A549 (cell line): ENCODE results near the gene ARSK. TPM values are rescaled to one million over a fixed set of nuclear protein-coding genes. Genes with fewer than 3 reads are reported as not detected.

ENCODE experiments used
- ATAC-seq, 2 experiments: fragments of 200-7000 bp in 1 of 2; fragments of >200 bp in 1 of 2; cut with Nextera tagmentation in 1 of 2; cut with Tn5 transposase in 1 of 2; 3 replicates each; pipeline versions ENCODE4 v1.8.0 to v1.9.1; 2018 to 2020; ENCODE audit warnings: mild to moderate bottlenecking in 1 of 2, moderate library complexity in 1 of 2
- CTCF ChIA-PET: fragments of 300-600 bp; sonication (Branson Sonifier 250); formaldehyde crosslinking; extraction: SDS; loops from one replicate; lab custom pipeline; 2021; ENCODE audit warnings: antibody characterized with exemption, inconsistent platforms; lab: Yijun Ruan, JAX
- POLR2A ChIA-PET: fragments of 350-600 bp; formaldehyde crosslinking; extraction: SDS; loops from one replicate; lab custom pipeline; 2021; ENCODE audit warnings: antibody characterized with exemption, inconsistent platforms; lab: Yijun Ruan, JAX
- DNase-seq, 2 experiments: peaks; one replicate each; pipeline versions ENCODE4 v3.0.0 to v3.0.0-alpha.2; 2011 to 2016; ENCODE audit warnings: low read depth in 1 of 2, low spot score in 1 of 2
- FAIRE-seq: peaks from 2 replicates; lab custom pipeline; 2011; peaks lifted over from hg19 to GRCh38; lab: Jason Lieb, UNC
- H3K27ac ChIP-seq, 2 experiments: fragments of >200 bp; sonication (Bioruptor Twin); formaldehyde crosslinking; 3 replicates each; pipeline ENCODE4 v1.5.1; 2016 to 2017
- H3K4me1 ChIP-seq: fragments of >200 bp; sonication (Bioruptor Twin); formaldehyde crosslinking; 3 replicates; pipeline ENCODE4 v1.6.1; 2016
- H3K4me2 ChIP-seq: fragments of >200 bp; sonication (Bioruptor Twin); formaldehyde crosslinking; 3 replicates; pipeline ENCODE4 v1.6.1; 2016
- H3K4me3 ChIP-seq: fragments of >200 bp; sonication (Bioruptor Twin); formaldehyde crosslinking; 3 replicates; pipeline ENCODE4 v1.5.1; 2016
- H3K9me3 ChIP-seq: fragments of >200 bp; sonication (Bioruptor Twin); formaldehyde crosslinking; 3 replicates; pipeline ENCODE4 v1.6.1; 2016
- ATOH8 ChIP-seq: fragments of 250-450 bp; sonication (Bioruptor Pico); IDR thresholded peaks from 2 replicates; pipeline ENCODE4 v1.5.0; 2020; ENCODE audit warnings: low read depth, mild to moderate bottlenecking, moderate library complexity
- CHD4 ChIP-seq: fragments of 200-600 bp; sonication (generic); IDR thresholded peaks from 2 replicates; pipeline ENCODE4 v1.6.1; 2016; ENCODE audit warnings: antibody characterized with exemption, mild to moderate bottlenecking, borderline replicate concordance
- CTCF ChIP-seq: fragments of >200 bp; sonication (Bioruptor Twin); formaldehyde crosslinking; IDR thresholded peaks from 3 replicates; pipeline ENCODE4 v1.5.1; 2016
- E2F6 ChIP-seq: IDR thresholded peaks from 2 replicates; pipeline ENCODE4 v1.6.1; 2012; ENCODE audit warnings: low read depth, borderline replicate concordance
- EHF ChIP-seq: fragments of 250-450 bp; sonication (Bioruptor Pico); IDR thresholded peaks from 2 replicates; pipeline ENCODE4 v1.5.0; 2020; ENCODE audit warnings: mild to moderate bottlenecking
- EP300 ChIP-seq, 2 experiments: fragments of >200 bp; sonication (Bioruptor Twin); formaldehyde crosslinking; IDR thresholded peaks; 2 replicates in 1 of 2; 3 replicates in 1 of 2; pipeline ENCODE4 v1.6.1; 2016 to 2017
- FOSL2 ChIP-seq, 2 experiments: fragments of 450-650 bp in 1 of 2; fragments of >200 bp in 1 of 2; sonication (Bioruptor Twin) in 1 of 2; formaldehyde crosslinking; IDR thresholded peaks; 2 replicates each; pipeline versions ENCODE4 v1.5.0 to v1.6.1; 2016 to 2020; ENCODE audit warnings: mild to moderate bottlenecking in 1 of 2, moderate library complexity in 1 of 2
- FOXS1 ChIP-seq: fragments of 250-450 bp; sonication (Bioruptor Pico); IDR thresholded peaks from 2 replicates; pipeline ENCODE4 v1.5.0; 2020; ENCODE audit warnings: mild to moderate bottlenecking, moderate library complexity
- GATA3 ChIP-seq: IDR thresholded peaks from 2 replicates; pipeline ENCODE4 v1.6.1; 2012; ENCODE audit warnings: borderline replicate concordance
- KDM1A ChIP-seq: fragments of 200-600 bp; sonication (generic); IDR thresholded peaks from 2 replicates; pipeline ENCODE4 v1.6.1; 2016; ENCODE audit warnings: low read depth, mild to moderate bottlenecking
- KDM5A ChIP-seq: fragments of 200-600 bp; sonication (generic); IDR thresholded peaks from 2 replicates; pipeline ENCODE4 v1.6.1; 2016; ENCODE audit warnings: antibody characterized with exemption, mild to moderate bottlenecking
- NPAS2 ChIP-seq: fragments of 250-450 bp; sonication (Bioruptor Pico); IDR thresholded peaks from 2 replicates; pipeline ENCODE4 v1.8.0; 2022; ENCODE audit warnings: mild to moderate bottlenecking, moderate library complexity, borderline replicate concordance
- NR3C1 ChIP-seq: fragments of >200 bp; sonication (Bioruptor Twin); formaldehyde crosslinking; IDR thresholded peaks from 3 replicates; pipeline ENCODE4 v1.6.1; 2017
- PHF8 ChIP-seq: fragments of 200-600 bp; sonication (generic); IDR thresholded peaks from 2 replicates; pipeline ENCODE4 v1.6.1; 2016; ENCODE audit warnings: low read depth, mild to moderate bottlenecking, antibody characterized with exemption, moderate library complexity, borderline replicate concordance
- RARB ChIP-seq: fragments of 250-450 bp; sonication (Bioruptor Pico); IDR thresholded peaks from 2 replicates; pipeline ENCODE4 v1.8.0; 2021; ENCODE audit warnings: mild to moderate bottlenecking, moderate library complexity
- RCOR1 ChIP-seq: fragments of 150-350 bp; IDR thresholded peaks from 2 replicates; pipeline ENCODE4 v1.6.1; 2014; ENCODE audit warnings: antibody characterized with exemption, low read length, low read depth
- RFX5 ChIP-seq: fragments of 450-650 bp; IDR thresholded peaks from 2 replicates; pipeline ENCODE4 v1.7.1; 2014; ENCODE audit warnings: antibody characterized with exemption, mild to moderate bottlenecking, moderate library complexity
- RNF2 ChIP-seq: fragments of 200-600 bp; sonication (generic); IDR thresholded peaks from 2 replicates; pipeline ENCODE4 v1.6.1; 2016; ENCODE audit warnings: low read depth, mild to moderate bottlenecking, antibody characterized with exemption, moderate library complexity, borderline replicate concordance
- SMC3 ChIP-seq: fragments of >200 bp; sonication (Bioruptor Twin); formaldehyde crosslinking; IDR thresholded peaks from 3 replicates; pipeline ENCODE4 v1.6.1; 2018; ENCODE audit warnings: inconsistent platforms
- SREBF2 ChIP-seq: fragments of 450-650 bp; IDR thresholded peaks from 2 replicates; pipeline ENCODE4 v1.6.1; 2014; ENCODE audit warnings: mild to moderate bottlenecking, moderate library complexity
- TP53 ChIP-seq: fragments of 250-450 bp; sonication (Bioruptor Pico); IDR thresholded peaks from 2 replicates; pipeline ENCODE4 v1.5.0; 2021; ENCODE audit warnings: mild to moderate bottlenecking, moderate library complexity
- ZSCAN20 ChIP-seq: fragments of 250-450 bp; sonication (Bioruptor Pico); IDR thresholded peaks from 2 replicates; pipeline ENCODE4 v1.8.0; 2022; ENCODE audit warnings: mild to moderate bottlenecking, moderate library complexity
- WGBS: methylation state at CpG from one replicate; pipeline ENCODE4 v1.1.6; 2017; ENCODE audit errors: missing lambda C conversion rate; 5-methylcytosine and 5-hydroxymethylcytosine counted together
- polyA plus RNA-seq, 4 experiments: library from polyadenylated mRNA; depleted of rRNA in 3 of 4; stranded (reverse); fragments of >200 nt; fragmentation: RNase III in 1 of 4; extraction: RNeasy Plus Mini Kit Qiagen cat#74134 plus additional on column Dnase treatment in 1 of 4; gene quantifications; 2 replicates in 3 of 4; 3 replicates in 1 of 4; pipeline ENCODE4 v1.2.3, GENCODE V29; 2011 to 2017
- TF ChIP-seq, protein P1 (sequence below): IDR thresholded peaks from 2 replicates; pipeline ENCODE4 v1.6.1; 2012

ARSK gene
- polyA plus RNA-seq, 2 of the 4 experiments (the other 2 are of a cell fraction) = 7.0 to 14.0 TPM

DNA sequence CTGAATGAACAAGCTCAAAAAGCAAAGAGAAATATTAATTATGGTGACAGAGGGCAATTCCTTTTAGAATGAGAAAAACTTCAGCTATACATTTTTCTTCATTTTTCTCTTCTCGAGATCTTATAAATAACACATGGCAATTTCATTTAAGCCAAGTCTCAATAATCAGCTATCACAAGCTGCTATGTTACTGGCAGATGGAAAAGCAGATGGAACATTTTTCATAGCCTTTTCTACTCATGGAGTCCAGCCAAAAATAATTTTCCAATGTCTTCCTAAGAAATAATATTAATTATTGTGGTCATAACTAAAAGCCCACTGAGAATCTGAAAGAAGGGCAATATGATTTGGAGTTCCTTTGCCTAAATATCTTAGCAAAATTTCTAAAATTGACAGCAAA, 35.8 kb upstream of the ARSK start (continued):
- TF ChIP-seq FOXS1 (no peak), E2F6 (no peak), SMC3 (no peak)

DNA sequence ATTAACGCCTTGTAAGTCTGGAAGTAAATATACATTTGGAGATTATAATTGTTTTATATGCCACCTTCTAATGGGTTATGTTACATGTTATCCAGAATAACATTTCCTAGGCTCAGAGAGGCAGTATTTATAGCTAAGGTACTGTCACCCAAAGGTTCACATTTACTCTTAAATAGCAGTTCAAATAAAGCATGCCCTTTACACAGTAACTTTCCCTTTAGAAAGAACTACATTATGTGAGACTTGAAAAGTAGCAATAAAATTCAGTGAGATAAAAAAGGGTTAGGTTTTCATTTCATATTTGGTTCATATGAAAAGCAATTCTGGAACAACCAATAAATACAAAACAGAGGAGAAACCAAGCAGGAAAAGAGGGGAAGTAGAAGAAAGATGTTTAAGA, 35.2 kb upstream of the ARSK start:
- ChIA-PET CTCF (no interaction called here), POLR2A (no interaction called here)
- DNase-seq (no peak), FAIRE-seq (no peak), ATAC-seq (no peak)
- Histone ChIP-seq H3K9me3 (no peaks in the 10 kb centered on the region), H3K4me3 (no peak overlapping the region), H3K27ac (no peak overlapping the region), H3K4me2 (no peak overlapping the region), H3K4me1 (no peaks in the 10 kb centered on the region)
- whole genome bisulfite sequencing = 87% methylated on average over 1 of the region's 1 CpG
- no peak for TF ChIP-seq FOSL2 (IDR thresholded peaks at IDR 0.05)
- no peak for TF ChIP-seq FOSL2 (CRISPR knock-in tag; IDR thresholded peaks at IDR 0.05)
- TF ChIP-seq CHD4 = no peak
- TF ChIP-seq FOXS1 = no peak
- no peak for TF ChIP-seq RCOR1
- TF ChIP-seq KDM5A = no peak

GRCh38 chr5:95520206-95520605, 34.7 kb upstream of the ARSK start:
- TF ChIP-seq, protein P1, sequence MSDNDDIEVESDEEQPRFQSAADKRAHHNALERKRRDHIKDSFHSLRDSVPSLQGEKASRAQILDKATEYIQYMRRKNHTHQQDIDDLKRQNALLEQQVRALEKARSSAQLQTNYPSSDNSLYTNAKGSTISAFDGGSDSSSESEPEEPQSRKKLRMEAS = no peak
- TF ChIP-seq, all 56 proteins: peak for 0
- H3K4me2 ChIP-seq = no peak overlapping the region
- DNase-seq (no peak), ATAC-seq (no peak), FAIRE-seq (no peak)
- H3K9me3 ChIP-seq = no peaks in the 10 kb centered on the region
- H3K4me1 ChIP-seq = no peaks in the 10 kb centered on the region
- WGBS = 86% methylated on average over 1 of the region's 1 CpG
- POLR2A ChIA-PET = no interaction called here
- CTCF ChIA-PET = no interaction called here
- no peak overlapping the region for H3K4me3 ChIP-seq
- H3K27ac ChIP-seq = no peak overlapping the region

DNA sequence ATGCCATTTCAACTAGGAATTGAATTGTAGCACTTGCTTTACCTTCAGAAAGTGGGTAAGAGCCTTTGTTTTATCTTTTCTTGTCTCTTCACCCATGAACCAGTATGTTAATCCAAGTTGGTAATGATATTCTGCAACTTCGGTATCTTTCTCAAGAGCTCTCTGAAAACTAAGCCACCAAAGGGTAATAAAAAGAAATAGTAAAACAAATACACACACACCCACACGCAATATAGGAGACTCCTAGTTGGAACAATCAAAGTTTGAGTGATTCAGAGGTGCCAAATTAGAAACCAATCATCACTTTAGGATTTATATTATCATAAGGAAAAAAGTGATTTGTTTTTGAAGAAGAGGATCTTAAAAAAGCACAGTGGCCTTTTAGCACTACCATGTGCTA, 30.5 kb upstream of the ARSK start:
- CTCF ChIA-PET = no interaction called here
- no peak for DNase-seq
- Histone ChIP-seq H3K9me3 (no peaks in the 10 kb centered on the region), H3K27ac (no peak overlapping the region)
- TF ChIP-seq ZSCAN20 = no peak
- no peak for TF ChIP-seq KDM5A
- no peak for TF ChIP-seq PHF8
- no peak for TF ChIP-seq ATOH8
- TF ChIP-seq NR3C1 = no peak
- TF ChIP-seq, all 56 proteins: peak for 0
- FAIRE-seq (no peak), ATAC-seq (no peak)
- Histone ChIP-seq H3K4me2 (no peak overlapping the region), H3K4me1 (no peaks in the 10 kb centered on the region), H3K4me3 (no peak overlapping the region)
- WGBS = 98% methylated on average over 2 of the region's 2 CpGs
- POLR2A ChIA-PET = no interaction called here

GRCh38 chr5:95526871-95527270, 28.0 kb upstream of the ARSK start:
- DNase-seq (no peak), ATAC-seq (no peak), FAIRE-seq (no peak)
- ChIA-PET CTCF (no interaction called here), POLR2A (no interaction called here)
- Histone ChIP-seq H3K4me1 (peaks cover 5% of the 10 kb centered on the region; the same call in 1 of the 3 replicates), H3K9me3 (no peaks in the 10 kb centered on the region), H3K4me2 (no peak overlapping the region), H3K27ac (no peak overlapping the region), H3K4me3 (no peak overlapping the region)
- TF ChIP-seq RCOR1 (no peak), PHF8 (no peak), EP300 (IDR thresholded peaks at IDR 0.05) (no peak), ZSCAN20 (no peak), NPAS2 (CRISPR knock-in tag) (no peak), TP53 (CRISPR knock-in tag) (no peak), SREBF2 (no peak), CTCF (no peak), RFX5 (no peak), KDM1A (no peak), RARB (CRISPR knock-in tag) (no peak), EHF (CRISPR knock-in tag) (no peak), GATA3 (no peak), RNF2 (no peak)
- WGBS = 86% methylated on average over 2 of the region's 2 CpGs
